Muscle layer of colon (tissue), 2 donors: ENCODE data around the gene RBL2.
"Not testable (repeated sequence)": the region's sequence is repeated elsewhere in the genome, so short reads cannot be mapped to it uniquely, and the experiment has no call there.

ENCODE experiments used
- H3K27ac ChIP-seq: one replicate; pipeline ENCODE4 v1.7.0; 2013; ENCODE audit warnings: low read depth, mild to moderate bottlenecking, low read length, moderate library complexity
- H3K27me3 ChIP-seq, 2 donors: one replicate each; pipeline ENCODE4 v1.7.0; 2013; ENCODE audit warnings: low read length in 2 of 2, mild to moderate bottlenecking in 2 of 2; ENCODE audit not compliant: insufficient read depth in 2 of 2, control insufficient read depth in 1 of 2
- H3K36me3 ChIP-seq: one replicate; pipeline ENCODE4 v1.7.0; 2013; ENCODE audit warnings: mild to moderate bottlenecking, low read length; ENCODE audit not compliant: insufficient read depth
- H3K4me1 ChIP-seq: one replicate; pipeline ENCODE4 v1.7.0; 2013; ENCODE audit warnings: mild to moderate bottlenecking, low read length; ENCODE audit not compliant: insufficient read depth
- H3K4me3 ChIP-seq, 2 donors: one replicate each; pipeline ENCODE4 v1.7.0; 2013; ENCODE audit warnings: low read length in 2 of 2, low read depth in 1 of 2, mild to moderate bottlenecking in 1 of 2, moderate library complexity in 1 of 2
- H3K9ac ChIP-seq: one replicate; pipeline ENCODE4 v1.7.0; 2013; ENCODE audit warnings: low read length
- H3K9me3 ChIP-seq: one replicate; pipeline ENCODE4 v1.7.0; 2013; ENCODE audit warnings: mild to moderate bottlenecking, low read length
- donor health status: abdominal sarcoma.
- donor health status: Adenocarcinoma of cecum.

The RBL2 gene

GRCh38 chr16:53509906-53510703 lies 75.8 kb downstream of the RBL2 start:
- H3K4me3 ChIP-seq: peak overlapping the region in 1 of 2 donors; percentile 39
- H3K9me3 ChIP-seq: no peaks in the 10 kb centered on the region
- no peaks in the 10 kb centered on the region for H3K27me3 ChIP-seq
- no peaks in the 10 kb centered on the region for H3K36me3 ChIP-seq
- peaks cover 4% of the 10 kb centered on the region for H3K4me1 ChIP-seq
- H3K27ac ChIP-seq: no peak overlapping the region
- no peak overlapping the region for H3K9ac ChIP-seq

- no peaks in the 10 kb centered on the region for H3K27me3 ChIP-seq
- H3K4me3 ChIP-seq: no peak overlapping the region
- no peak overlapping the region for H3K27ac ChIP-seq
- no peak overlapping the region for H3K9ac ChIP-seq
- no peaks in the 10 kb centered on the region for H3K9me3 ChIP-seq
- H3K4me1 ChIP-seq: peaks cover 4% of the 10 kb centered on the region
- no peaks in the 10 kb centered on the region for H3K36me3 ChIP-seq
These were observed 76.4 kb downstream of the RBL2 start for GRCh38 chr16:53510704-53511070.

GRCh38 chr16:53511084-53511402 lies 76.8 kb downstream of the RBL2 start:
- Histone ChIP-seq H3K9ac (no peak overlapping the region), H3K27me3 (no peaks in the 10 kb centered on the region), H3K4me1 (peaks cover 4% of the 10 kb centered on the region), H3K9me3 (no peaks in the 10 kb centered on the region), H3K27ac (no peak overlapping the region), H3K4me3 (no peak overlapping the region), H3K36me3 (no peaks in the 10 kb centered on the region)

GRCh38 chr16:53511403-53512280 lies 77.4 kb downstream of the RBL2 start:
- Histone ChIP-seq H3K4me3 (no peak overlapping the region), H3K36me3 (no peaks in the 10 kb centered on the region), H3K9ac (no peak overlapping the region), H3K27me3 (no peaks in the 10 kb centered on the region), H3K9me3 (no peaks in the 10 kb centered on the region), H3K4me1 (peaks cover 4% of the 10 kb centered on the region), H3K27ac (no peak overlapping the region)

GRCh38 chr16:53512795-53513194 lies 78.5 kb downstream of the RBL2 start:
- not testable (repeated sequence) for H3K27me3 ChIP-seq, H3K4me3 ChIP-seq, H3K9ac ChIP-seq, H3K27ac ChIP-seq, H3K4me1 ChIP-seq, H3K9me3 ChIP-seq, H3K36me3 ChIP-seq

GRCh38 chr16:53515259-53515658 lies 81.0 kb downstream of the RBL2 start:
- Histone ChIP-seq H3K9ac (no peak overlapping the region), H3K4me1 (peaks cover under 1% of the 10 kb centered on the region), H3K9me3 (no peaks in the 10 kb centered on the region), H3K36me3 (no peaks in the 10 kb centered on the region), H3K27me3 (no peaks in the 10 kb centered on the region), H3K4me3 (no peak overlapping the region), H3K27ac (no peak overlapping the region)

- H3K9ac ChIP-seq: no peak overlapping the region
- H3K27ac ChIP-seq: no peak overlapping the region
These were observed 81.5 kb downstream of the RBL2 start for GRCh38 chr16:53515811-53516210.

GRCh38 chr16:53517851-53518250 lies 83.6 kb downstream of the RBL2 start:
- no peaks in the 10 kb centered on the region for H3K4me1 ChIP-seq
- H3K27ac ChIP-seq: no peak overlapping the region
- H3K9ac ChIP-seq: no peak overlapping the region

More at GRCh38 chr16:53515811-53516210, 81.5 kb downstream of the RBL2 start:
- Histone ChIP-seq H3K4me1 (no peaks in the 10 kb centered on the region), H3K36me3 (no peaks in the 10 kb centered on the region), H3K27me3 (no peaks in the 10 kb centered on the region), H3K9me3 (no peaks in the 10 kb centered on the region), H3K4me3 (no peak overlapping the region)

GRCh38 chr16:53518550-53519416 lies 84.5 kb downstream of the RBL2 start:
- Histone ChIP-seq H3K27ac (no peak overlapping the region), H3K36me3 (no peaks in the 10 kb centered on the region), H3K4me3 (no peak overlapping the region)

More at GRCh38 chr16:53517851-53518250, 83.6 kb downstream of the RBL2 start:
- Histone ChIP-seq H3K9me3 (no peaks in the 10 kb centered on the region), H3K27me3 (no peaks in the 10 kb centered on the region), H3K36me3 (no peaks in the 10 kb centered on the region), H3K4me3 (no peak overlapping the region)

GRCh38 chr16:53519417-53520091 lies 85.3 kb downstream of the RBL2 start:
- H3K27me3 ChIP-seq: no peaks in the 10 kb centered on the region
- H3K27ac ChIP-seq: no peak overlapping the region

More at GRCh38 chr16:53518550-53519416, 84.5 kb downstream of the RBL2 start:
- H3K9me3 ChIP-seq: no peaks in the 10 kb centered on the region
- H3K27me3 ChIP-seq: no peaks in the 10 kb centered on the region
- no peaks in the 10 kb centered on the region for H3K4me1 ChIP-seq
- H3K9ac ChIP-seq: no peak overlapping the region

More at GRCh38 chr16:53519417-53520091, 85.3 kb downstream of the RBL2 start:
- Histone ChIP-seq H3K4me3 (no peak overlapping the region), H3K9ac (no peak overlapping the region), H3K9me3 (no peaks in the 10 kb centered on the region), H3K4me1 (no peaks in the 10 kb centered on the region), H3K36me3 (no peaks in the 10 kb centered on the region)
